Progenitor cell of endocrine pancreas (in vitro differentiated cells): ENCODE results near the gene SEMA4A. TPM values are rescaled to one million over a fixed set of nuclear protein-coding genes. Genes with fewer than 3 reads are reported as not detected.
"Not testable (repeated sequence)": the region's sequence is repeated elsewhere in the genome, so short reads cannot be mapped to it uniquely, and the experiment has no call there.

ENCODE experiments used
- DNase-seq: peaks from one replicate; pipeline ENCODE4 v3.0.0; 2021; ENCODE audit warnings: low spot score; ENCODE audit not compliant: unreplicated experiment
- H3K27ac Mint-ChIP-seq: 2 replicates; pipeline ENCODE4 v1.8.0; 2021; ENCODE audit warnings: mild to moderate bottlenecking, moderate library complexity, mixed read lengths
- H3K27me3 Mint-ChIP-seq: 2 replicates; pipeline ENCODE4 v1.8.0; 2021; ENCODE audit warnings: mixed read lengths
- H3K36me3 Mint-ChIP-seq: 2 replicates; pipeline ENCODE4 v1.8.0; 2022; ENCODE audit warnings: mixed read lengths; ENCODE audit not compliant: insufficient read depth
- H3K4me1 Mint-ChIP-seq: 2 replicates; pipeline ENCODE4 v1.8.0; 2021; ENCODE audit warnings: low read depth, mixed read lengths
- H3K4me3 Mint-ChIP-seq: 2 replicates; pipeline ENCODE4 v1.8.0; 2021; ENCODE audit warnings: low read depth, mild to moderate bottlenecking, moderate library complexity, mixed read lengths
- H3K9me3 Mint-ChIP-seq: 2 replicates; pipeline ENCODE4 v1.8.0; 2021; ENCODE audit warnings: low read depth, mixed read lengths
- CTCF ChIP-seq: fragments of 200-600 bp; sonication (generic); IDR thresholded peaks from one replicate; pipeline ENCODE4 v1.5.0; 2021; ENCODE audit warnings: antibody characterized with exemption, mild to moderate bottlenecking; ENCODE audit not compliant: unreplicated experiment
- total RNA-seq: library from RNA; stranded (reverse); gene quantifications from 2 replicates; pipeline ENCODE4 v1.2.1, GENCODE V29; 2021

The SEMA4A gene
- total RNA-seq, 1 donor from 2014 or later: 2.1 TPM

DNA sequence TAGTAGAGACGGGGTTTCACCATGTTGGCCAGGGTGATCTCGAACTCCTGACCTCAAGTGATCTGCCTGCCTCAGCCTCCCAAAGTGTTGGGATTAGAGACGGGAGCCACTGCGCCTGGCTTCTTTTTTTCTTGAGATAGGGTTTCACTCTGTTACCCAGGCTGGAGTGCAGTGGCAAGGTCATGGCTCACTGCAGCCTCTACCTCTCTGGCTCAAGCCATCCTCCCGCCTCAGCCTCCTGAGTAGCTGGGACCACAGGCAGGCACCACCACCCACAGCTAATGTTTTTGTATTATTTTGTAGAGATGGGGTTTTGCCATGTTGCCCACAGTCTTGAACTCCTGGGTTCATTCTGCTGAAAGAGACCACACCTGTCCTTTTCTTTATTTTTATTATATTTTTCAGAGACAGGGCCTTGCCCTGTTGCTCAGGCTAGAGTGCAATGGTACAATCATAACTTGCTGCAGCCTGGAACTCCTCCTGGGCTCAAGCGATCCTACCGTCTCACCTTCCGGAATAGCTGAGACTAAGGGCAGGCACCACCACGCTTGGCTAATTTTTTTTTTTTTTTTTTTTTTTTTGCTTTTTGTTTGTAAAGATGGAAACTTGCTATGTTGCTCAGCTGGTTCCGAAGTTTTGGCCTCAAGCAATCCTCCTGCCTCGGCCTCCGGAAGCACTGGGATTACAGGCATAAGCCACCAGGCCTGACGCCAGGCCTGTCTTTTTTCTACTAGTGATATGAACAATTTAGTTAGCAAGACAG lies 35.8 kb upstream of the SEMA4A start:
- Mint-ChIP-seq H3K4me3 (no peak overlapping the region), H3K27ac (no peak overlapping the region), H3K9me3 (no peaks in the 10 kb centered on the region), H3K4me1 (peaks cover 21% of the 10 kb centered on the region), H3K27me3 (peaks cover 8% of the 10 kb centered on the region), H3K36me3 (peaks cover 14% of the 10 kb centered on the region)
- no peak for DNase-seq
- TF ChIP-seq CTCF: no peak

- Mint-ChIP-seq H3K4me3 (no peak overlapping the region), H3K27ac (peak overlapping the region; percentile 47), H3K9me3 (no peaks in the 10 kb centered on the region), H3K27me3 (peaks cover 8% of the 10 kb centered on the region), H3K4me1 (peaks cover 29% of the 10 kb centered on the region), H3K36me3 (peaks cover 14% of the 10 kb centered on the region)
- TF ChIP-seq CTCF: no peak
- DNase-seq: no peak
Observed at GRCh38 chr1:156118177-156118868, 35.1 kb upstream of the SEMA4A start.

DNA sequence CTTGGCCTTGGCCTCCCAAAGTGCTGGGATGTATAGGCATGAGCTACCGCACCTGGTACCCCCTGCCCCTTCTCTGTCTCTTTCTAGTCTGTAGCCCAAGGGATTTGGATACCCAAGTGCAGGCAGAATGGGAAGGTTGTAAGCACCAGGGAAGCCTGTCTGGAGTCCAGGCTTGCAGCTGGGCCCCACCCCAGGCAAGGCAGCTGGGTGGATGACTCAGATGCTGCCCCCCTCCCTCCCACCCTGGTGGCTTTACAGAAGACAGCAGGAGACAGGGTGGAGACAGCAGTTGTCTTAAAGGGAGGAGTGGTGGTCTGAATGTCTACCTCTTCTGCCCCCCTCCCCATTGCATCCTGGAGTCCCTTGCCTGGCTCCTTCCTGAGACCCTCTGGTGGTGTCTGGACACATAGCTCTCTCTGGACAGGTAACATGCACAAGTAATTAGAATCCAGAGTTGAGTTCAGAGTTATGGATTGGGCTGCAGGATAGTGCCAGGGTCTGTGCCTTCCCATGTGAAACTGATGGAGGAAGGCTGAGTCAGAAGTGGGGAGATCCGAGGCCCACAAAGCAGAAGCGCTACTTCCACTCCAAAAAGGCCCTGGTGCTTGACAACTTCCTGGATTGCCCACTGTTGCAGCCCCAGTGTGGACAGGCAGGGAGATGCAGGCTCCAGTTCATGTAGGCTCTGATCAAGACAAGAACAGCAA lies 33.7 kb upstream of the SEMA4A start:
- Mint-ChIP-seq H3K36me3 (peaks cover 12% of the 10 kb centered on the region), H3K27ac (peak overlapping the region; percentile 71), H3K9me3 (no peaks in the 10 kb centered on the region), H3K4me3 (no peak overlapping the region), H3K27me3 (peaks cover 3% of the 10 kb centered on the region), H3K4me1 (peaks cover 30% of the 10 kb centered on the region)
- no peak for DNase-seq
- no peak for TF ChIP-seq CTCF

DNA sequence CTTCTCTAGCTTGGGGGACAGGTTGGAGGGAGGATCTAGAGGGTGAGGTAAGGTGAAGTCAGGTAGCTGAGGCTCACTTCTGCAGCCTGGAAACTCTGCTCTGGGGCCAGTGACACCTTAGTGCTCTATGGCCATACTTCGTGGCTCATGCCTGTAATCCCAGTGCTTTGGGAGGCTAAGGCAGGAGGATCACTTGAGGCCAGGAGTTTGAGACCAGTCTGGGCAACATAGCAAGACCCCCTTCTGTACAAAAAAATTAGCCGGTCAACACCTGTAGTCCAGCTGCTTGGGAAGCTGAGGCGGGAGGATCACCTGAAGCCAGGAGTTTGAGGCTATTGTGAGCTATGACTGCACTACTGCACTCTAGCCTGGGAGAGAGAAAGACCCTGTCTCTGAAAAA lies 33.1 kb upstream of the SEMA4A start:
- Mint-ChIP-seq H3K4me1 (peaks cover 29% of the 10 kb centered on the region), H3K27ac (no peak overlapping the region), H3K36me3 (peaks cover 13% of the 10 kb centered on the region), H3K4me3 (no peak overlapping the region), H3K9me3 (no peaks in the 10 kb centered on the region), H3K27me3 (no peaks in the 10 kb centered on the region)
- TF ChIP-seq CTCF: no peak
- no peak for DNase-seq

- DNase-seq, H3K4me3 Mint-ChIP-seq, H3K9me3 Mint-ChIP-seq, H3K27ac Mint-ChIP-seq, H3K27me3 Mint-ChIP-seq: not testable (repeated sequence)
- Mint-ChIP-seq H3K4me1 (peaks cover 27% of the 10 kb centered on the region), H3K36me3 (peaks cover 12% of the 10 kb centered on the region)
Observed at GRCh38 chr1:156121005-156121404, 32.4 kb upstream of the SEMA4A start.
